Measurements from ENCODE around the gene CACNA1C.
"Not testable (repeated sequence)": the region's sequence is repeated elsewhere in the genome, so short reads cannot be mapped to it uniquely, and the experiment has no call there.

Gene CACNA1C

DNA sequence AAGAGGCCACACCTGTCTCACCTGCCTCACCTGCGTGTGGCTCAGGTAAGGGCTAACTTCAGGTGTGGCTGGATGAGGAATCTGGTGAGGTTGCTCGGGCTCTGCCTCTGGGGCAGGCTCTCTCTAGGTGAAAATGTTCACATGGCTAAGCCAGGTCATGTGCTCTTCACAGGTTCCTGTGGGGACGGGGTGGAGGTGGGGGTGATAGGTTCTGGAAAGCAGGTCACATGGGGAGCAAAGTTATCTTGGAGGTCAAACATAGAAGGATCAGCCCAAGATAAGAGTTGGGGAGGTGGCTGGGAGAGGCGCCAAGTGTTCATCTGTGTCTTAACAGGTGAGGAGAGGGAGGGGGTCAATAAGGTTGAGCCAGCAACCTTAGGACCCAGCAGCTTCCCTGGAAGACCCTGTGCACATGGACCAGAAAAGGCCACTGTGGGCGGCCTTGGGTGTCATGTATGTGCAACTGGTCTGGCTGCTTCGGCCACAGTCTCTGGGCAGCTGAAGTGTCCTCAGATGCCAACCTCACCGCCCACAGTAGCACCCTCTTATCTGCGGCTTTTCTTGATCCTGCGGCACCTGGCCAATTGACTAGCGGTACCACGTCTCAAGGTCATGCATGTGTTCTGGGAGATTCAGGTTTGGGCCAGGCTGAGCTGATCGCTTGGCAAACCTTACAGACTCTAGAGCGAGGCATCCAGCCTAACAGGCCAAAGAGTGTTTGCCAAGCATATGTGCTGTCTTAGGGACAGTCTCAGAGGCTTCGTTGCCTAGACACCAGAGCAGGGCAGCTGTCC, 60.5 kb downstream of the CACNA1C start:
- no peak for DNase-seq

DNA sequence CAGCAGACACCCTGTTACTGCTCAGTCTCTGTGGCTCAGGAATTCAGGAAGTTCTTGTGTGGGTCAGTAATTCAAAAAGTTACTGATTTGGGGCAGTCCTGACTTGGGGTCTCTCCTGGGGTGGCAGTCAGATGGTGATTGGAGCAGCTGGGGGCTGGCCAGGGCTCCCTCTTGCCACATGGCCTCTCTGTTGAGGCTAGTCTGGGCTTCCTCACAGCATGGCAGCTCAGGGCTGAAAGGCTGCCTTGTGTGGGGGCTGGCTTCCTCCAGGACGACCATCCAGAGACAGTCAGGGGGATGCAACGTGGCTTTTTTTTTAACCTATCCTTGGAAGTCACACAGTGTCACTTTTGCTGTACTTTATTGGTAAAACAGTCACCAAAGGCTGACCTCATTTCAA, 61.3 kb downstream of the CACNA1C start:
- no peak for DNase-seq

DNA sequence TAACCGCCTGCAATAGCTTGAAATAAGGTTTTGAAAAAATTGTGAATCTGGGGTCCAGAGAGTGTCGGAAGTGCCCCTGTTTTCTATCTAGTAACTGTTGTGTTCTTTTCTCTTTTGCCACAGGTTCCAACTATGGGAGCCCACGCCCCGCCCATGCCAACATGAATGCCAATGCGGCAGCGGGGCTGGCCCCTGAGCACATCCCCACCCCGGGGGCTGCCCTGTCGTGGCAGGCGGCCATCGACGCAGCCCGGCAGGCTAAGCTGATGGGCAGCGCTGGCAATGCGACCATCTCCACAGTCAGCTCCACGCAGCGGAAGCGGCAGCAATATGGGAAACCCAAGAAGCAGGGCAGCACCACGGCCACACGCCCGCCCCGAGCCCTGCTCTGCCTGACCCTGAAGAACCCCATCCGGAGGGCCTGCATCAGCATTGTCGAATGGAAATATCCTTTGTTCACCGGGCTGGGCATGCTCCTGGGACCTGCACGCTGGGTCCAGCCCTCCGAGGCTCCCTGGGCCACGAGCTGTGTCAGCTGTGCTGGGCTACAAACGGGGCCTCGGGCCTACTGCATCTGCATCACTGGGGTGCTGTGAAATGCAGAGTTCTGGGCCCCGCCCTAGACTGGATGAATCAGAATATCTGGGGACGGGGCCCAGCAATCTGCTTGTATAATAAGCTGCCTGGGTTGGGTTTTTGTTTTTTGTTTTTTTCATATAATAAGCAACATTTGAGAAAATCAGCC, 62.5 kb downstream of the CACNA1C start:
- DNase-seq = no peak

DNA sequence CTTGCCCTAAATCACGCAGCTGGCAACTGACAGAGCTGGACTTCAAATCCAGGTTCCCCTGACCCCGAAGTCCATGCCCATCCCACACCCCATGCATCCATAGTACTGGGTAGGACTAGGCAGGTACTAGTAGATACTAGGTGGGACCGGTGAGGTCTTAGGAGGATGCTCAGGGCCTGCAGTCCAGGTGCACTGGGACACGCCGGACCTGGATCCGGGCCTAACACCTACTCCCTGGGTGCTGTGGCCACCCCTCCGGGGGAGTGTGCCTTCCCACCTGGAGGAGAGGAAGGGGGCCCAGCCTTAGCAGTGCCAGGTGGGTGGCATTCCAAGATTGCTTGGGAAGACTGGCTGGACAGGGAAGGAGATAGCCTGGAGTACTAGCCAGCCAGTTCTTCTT, 64.8 kb downstream of the CACNA1C start:
- no peak for DNase-seq

DNA sequence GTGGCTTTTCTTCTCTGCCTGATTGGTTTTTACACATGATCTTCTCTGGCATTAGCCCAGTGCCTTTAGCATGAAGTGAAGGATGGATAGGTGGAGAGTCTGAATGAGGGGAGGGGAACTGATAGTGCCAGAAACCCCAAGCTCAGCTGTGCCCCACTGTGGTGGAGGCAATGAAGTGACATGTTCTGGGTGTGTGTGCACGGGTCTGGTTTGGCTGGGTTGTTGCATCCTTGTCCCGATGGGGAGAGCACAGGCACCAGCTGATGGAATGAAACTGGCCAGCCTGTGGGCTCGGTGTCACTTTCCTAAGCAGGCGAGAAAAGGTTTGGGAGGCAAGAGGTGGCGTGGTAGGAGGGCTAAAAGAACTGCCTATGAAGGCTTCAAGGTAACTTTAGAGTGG, 65.3 kb downstream of the CACNA1C start:
- DNase-seq = no peak

DNA sequence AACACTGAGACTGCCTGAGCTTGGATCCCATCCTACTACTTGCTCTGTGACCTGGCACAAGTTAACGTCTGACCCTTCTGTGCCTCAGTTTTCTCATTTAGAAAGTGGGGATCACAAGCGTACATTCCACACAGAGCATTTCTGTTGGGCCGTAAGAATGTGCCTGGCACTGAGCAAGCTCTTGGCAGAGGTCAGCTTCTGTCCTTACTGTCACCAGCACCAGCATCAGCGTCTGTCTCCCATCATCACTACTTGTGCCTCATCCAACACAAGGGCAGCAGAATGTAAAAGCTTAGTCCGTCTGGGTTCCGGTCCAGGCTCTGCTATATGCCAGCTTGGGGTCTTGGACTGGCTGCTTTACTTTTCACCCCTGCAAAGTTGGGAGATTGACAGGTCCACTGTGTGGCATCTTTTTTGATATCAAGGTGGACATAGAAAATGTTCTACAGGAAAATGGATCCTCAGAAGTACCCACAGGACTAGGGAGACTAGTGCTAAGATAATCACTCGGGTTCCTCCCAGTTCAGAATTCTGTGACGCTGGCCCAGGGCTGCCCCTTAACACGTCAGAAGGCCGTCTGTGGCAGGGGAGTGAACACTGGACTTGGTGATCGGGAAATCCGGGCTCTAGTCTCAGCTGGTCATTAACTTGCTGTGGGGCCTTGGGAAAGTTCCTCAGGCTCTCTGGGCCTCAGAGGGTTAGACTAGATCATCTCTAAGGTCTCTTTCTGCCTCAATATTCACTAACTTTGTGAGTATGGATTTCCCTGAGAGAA, 65.9 kb downstream of the CACNA1C start:
- DNase-seq = no peak

DNA sequence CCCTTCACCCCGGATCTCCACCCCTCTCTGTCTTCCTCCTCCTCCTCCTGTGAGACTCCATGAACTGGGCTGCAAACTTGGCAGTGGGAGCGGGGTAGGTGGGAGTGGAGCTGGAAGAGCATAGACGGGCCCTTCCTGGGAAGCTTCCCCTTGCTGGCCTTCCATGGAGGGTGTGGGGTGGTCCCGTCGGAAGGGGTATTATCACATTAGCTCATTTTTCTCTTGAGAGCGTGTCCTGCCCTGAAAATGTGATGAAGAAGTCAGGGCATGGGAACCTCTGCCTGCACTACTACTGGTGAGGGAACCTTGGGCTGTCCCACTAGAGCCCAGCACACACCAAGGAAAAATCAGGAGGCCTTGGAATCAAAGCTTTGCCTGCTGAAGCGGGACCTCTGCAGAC, 66.5 kb downstream of the CACNA1C start:
- DNase-seq = no peak

DNA sequence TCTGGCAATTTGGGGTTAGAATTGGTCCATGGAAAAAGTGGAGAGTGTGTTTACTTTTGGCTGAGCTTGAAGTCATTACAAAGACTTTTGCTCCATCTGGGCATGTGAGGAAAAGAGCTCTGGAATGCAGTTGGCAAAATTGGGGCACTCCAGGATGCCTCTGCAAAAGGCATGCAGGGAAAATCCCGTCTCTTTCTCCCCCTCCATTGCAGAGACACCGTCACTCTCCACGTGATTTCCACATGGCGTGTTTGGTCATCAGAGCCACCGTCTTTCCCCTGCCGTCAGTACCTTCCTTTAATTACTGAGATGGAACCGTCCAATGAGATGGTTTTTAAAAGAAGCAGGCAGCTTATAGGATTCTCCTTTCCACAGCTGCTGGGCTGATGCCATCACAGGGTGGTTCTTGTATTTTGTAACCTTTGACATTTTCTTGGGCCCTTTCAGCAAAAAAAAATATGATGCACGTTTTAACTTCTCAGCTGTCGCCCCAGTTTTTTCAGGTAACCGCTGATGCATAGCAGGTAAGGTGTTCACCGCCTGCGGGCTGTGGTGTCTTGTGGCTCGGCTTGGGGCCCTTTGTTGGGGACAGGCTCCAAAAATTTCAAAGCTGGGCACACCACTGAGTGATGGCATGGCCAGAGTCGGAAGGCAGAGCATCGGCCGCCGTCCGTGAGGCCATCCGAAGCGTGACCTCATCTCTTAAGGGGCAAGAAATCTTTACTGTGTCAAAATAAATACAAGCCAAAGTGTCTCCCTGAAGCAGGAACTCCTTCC, 68.4 kb downstream of the CACNA1C start:
- DNase-seq = no peak

DNA sequence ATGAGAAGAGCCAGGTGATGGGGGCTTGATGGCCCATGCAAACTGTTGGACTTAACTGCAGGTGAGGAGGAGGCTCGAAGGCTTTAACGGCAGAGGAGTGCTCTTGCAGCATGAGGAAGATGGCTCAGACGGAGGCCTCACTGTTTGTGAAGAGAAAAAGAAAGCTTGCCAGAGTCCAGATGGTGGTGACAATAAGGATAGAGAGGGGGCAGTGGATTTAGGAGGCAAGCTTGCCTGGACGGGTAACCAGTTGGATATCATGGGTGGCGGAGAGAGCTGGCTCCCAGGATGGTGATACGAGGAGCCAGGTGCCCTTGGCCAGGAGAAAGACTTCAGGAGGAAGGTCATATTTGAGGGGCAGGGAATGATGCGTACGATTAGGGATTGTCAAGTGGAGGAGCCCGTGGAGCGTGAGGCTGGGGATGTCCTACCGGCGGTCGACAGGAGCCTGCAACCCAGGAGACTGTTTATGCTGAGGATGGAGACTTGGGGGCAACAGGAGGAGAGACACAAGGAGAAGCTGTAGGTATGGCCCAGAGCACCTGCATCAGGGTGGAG, 71.8 kb downstream of the CACNA1C start:
- DNase-seq = no peak

DNA sequence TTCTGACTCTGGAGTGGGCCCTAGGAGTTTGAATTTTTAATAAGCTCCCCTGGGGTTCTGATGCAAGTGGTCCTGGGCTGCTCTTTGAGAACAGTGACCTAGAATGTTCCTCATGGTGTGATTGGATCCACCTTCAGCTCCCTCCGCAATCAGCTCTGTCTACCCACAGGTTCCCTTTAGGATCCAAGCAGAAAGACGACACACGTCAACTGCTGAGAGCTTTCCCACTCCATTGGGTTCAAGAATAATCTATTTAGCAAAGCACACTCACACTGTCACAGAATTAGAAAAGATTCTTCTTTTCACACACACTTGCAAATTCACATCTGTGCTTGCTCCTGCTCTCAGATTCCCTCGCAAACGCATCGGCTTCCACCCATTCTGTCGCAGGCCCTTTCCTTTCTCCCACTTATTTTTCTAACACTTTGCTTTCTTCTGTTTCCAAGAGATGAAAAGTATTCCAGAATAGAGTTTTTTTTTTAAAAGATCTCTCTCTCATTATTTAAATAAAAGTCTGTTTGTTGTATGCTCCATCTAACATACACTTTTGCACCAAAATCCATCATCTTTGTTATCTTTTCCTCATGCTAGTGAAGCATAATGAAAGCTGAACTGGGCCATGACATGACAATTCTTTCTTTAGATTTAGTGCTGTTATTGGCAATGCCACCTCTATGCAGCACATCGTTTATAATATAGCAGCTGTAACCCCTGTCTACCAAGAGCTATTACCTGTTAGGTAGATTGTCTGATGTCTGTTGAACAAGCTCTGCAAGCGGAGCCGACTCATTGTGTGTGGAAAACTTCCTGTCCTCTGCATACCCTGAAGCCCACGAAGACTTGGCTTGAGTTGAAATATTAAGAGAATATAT, 73.1 kb downstream of the CACNA1C start:
- no peak for DNase-seq

DNA sequence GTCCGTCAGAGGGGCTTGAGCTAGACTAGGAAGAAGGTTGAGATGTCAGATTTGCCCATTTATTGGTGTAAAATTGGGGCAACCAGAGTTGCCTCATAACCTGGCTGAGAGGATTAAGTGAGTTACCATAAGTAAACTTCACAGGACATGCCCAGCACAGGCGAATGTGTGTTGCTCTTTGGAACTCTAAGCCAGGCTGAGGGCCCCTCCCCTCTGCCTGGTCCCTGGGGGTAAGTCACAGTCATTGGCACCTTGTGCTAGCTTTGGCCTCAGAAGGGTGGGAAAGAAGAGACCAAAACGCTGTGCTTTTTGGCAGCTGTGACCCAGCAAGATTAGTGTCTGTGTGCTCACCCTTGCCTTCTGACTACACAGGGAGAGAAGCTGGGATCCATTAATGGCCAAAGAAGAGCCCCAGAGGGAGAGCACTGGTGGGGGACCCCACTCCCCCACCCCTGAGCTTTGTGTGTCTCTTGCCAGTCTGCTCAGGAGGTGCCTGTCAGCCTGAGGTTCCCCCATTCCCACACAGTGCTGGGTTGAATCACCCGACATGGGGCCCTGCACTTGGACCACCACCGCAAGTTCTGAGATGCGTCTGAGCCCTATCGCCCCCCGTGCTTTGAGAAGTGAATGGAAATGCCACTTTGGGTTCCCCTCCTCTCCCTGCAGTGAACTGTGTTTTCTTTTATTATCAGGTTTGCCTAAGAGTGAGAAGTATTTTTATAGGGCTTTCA, 74.1 kb downstream of the CACNA1C start:
- no peak for DNase-seq

DNA sequence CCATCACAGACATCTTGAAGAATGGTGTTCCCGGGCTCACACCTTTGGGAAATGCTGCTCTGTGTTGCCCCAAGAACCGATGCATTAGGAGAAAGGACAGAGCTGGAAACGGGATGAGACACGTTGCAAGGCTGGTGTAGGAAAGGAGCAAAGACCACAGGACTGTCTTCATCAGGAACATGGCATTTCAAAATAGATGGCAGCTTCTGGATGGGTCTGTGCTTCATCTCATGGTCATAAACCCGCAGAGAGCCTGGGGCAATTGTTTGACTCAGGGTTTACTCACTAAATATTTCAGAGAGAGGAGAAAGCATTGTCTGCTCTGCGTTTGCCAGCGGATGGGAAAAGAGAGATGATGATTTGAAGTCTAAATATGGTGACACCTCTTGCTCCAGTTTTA, 76.3 kb downstream of the CACNA1C start:
- DNase-seq = no peak

DNA sequence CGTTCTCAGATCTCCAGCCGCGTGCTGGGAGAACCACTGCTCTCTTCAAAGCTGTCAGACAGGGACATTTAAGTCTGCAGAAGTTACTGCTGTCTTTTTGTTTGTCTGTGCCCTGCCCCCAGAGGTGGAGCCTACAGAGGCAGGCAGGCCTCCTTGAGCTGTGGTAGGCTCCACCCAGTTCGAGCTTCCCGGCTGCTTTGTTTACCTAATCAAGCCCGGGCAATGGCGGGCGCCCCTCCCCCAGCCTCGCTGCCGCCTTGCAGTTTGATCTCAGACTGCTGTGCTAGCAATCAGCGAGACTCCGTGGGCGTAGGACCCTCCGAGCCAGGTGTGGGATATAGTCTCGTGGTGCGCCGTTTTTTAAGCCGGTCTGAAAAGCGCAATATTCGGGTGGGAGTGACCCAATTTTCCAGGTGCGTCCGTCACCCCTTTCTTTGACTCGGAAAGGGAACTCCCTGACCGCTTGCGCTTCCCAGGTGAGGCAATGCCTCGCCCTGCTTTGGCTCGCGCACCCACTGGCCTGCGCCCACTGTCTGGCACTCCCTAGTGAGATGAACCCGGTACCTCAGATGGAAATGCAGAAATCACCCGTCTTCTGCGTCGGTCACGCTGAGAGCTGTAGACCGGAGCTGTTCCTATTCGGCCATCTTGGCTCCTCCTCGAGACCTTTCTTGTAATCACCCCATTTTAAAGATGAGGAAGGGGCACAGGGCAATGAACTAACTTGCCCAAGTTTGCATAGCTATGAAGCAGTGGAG, 83.1 kb downstream of the CACNA1C start:
- DNase-seq = not testable (repeated sequence)

DNA sequence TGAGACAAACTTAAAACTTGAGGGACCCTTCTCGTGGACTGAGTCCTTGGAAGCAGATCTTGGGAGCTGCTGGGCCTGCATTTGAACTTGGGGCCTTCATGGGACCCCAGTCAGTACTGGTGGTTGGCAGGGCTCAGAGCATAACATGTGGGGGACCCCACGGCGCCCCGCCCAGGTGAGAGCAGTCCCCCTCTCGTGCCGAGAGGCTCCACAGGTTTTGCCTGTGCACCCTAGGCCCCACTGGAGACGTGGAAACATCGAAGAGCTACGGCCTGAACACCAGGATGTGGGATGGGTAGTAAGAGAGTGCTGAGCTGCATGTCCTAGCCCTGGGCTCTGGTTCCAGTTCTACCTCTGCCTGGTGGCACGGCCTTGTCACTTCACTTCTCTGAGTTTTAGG, 84.1 kb downstream of the CACNA1C start:
- no peak for DNase-seq

DNA sequence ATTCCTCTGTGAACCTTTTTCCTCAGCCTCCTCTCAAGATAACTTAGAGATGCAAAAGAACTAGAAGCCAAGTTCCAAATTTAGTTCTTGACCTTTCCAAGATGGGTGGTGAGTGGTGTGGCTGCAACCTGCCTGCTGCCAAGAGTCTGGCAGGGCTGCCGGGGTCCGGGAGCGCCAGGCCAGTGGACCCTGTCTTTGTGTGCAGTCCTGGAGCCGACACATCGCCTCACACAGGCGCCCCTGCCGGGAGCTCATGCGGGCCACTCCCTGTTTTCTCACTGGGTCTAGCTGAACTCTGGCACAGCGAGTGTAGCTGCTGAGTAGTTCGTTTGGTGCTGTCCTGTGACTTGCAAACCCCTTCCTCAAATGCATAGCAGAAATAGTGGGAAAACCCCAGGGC, 84.9 kb downstream of the CACNA1C start:
- no peak for DNase-seq

DNA sequence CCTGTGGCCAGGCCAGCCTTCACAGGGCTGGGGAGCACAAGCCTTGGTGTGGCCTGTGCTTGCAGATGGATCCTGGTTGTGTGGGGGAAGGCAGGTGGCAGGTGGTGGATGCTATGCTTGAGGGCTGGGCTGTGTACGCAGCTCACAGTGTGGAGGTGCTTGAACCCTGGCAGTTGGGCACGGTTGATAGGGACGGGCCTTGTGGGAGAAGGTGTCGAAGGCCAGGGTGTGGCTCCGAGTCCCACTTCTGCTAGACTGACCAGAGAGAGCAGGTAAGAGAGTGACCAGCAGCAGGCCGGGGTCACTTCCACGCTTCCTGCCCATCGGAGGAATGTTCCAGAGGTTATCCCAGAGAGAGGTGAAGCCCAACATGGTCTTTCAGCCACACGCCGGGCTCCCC, 85.5 kb downstream of the CACNA1C start:
- DNase-seq = no peak

DNA sequence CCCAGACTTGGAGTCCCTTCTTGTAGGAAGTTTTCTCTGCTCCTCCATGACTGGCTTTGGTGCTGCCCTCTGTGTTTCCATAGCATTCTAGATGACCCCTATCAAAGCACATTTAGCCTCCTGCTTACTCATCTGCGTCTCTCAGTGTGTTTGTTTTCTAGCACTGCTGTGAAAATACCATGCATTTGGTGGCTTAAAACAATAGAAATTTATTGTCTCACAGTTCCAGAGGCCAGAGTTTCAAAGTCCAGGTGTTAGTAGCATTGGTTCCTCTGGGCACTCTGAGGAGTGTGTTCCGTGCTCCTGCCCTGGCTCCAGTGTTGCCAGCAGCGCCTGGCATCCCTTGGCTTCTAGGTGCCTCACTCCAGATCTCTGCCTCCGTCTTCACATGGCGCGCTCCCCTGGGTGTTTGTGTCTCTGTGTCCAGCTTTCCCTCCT, 86.1 kb downstream of the CACNA1C start:
- no peak for DNase-seq

DNA sequence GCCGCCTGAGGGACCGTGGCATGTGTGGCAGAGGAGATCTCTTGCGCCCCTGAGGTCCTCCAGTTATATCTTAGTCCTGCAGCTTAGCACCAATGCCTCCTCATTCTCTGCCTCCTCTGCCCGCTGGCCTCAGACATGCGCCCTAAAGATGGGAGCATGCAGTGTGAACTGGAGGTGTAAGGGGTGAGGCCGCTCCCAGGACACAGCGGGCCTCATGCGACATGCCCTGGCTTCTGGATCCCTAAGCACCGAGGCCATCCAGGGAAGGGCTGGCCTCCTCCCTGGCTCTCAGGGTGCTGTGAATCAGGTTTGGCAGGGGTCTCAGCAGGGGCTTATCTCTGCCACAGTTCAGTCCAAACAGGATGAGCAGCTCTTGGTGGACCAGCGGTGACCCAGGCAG, 86.9 kb downstream of the CACNA1C start:
- DNase-seq = no peak

DNA sequence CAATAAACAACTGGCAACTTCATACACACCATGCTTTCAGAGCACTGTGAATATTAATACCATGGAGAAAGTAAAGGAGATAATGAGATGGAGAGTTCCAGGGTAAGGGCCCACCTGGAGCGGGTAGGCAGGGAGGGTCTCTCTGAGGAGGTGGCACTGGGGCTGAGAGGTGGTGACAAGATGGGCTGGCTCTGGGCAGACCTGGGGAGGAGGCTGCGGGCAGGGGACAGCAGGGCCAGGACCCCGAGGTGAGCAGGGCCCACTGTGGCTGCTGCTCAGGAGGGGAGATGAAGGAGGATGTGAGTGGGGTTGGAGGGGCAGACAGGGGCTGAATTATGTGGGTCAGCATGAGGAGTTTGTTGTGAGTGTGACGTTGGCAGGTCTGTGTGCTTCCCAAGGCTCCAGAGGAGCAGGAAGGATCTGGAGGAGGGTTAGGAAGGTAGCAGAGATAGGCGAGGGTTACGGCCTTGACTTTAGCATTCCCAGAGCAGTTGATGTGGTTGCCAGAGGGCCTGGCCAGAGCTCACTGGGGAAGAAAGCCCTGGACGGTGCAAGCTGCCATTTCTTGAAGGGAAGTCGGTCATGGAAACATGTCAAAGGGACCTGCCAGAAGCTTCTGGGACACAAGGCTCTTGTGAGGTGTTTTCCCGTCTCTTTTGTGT, 88.2 kb downstream of the CACNA1C start:
- no peak for DNase-seq

Data from stimulated activated CD4-positive, alpha-beta T cell treated with anti-CD3 and anti-CD28 coated beads, Interleukin-4, amount 100 ng/mL, for 1 hour (primary cell).